Measurements from ENCODE around the gene BASP1.

DNA sequence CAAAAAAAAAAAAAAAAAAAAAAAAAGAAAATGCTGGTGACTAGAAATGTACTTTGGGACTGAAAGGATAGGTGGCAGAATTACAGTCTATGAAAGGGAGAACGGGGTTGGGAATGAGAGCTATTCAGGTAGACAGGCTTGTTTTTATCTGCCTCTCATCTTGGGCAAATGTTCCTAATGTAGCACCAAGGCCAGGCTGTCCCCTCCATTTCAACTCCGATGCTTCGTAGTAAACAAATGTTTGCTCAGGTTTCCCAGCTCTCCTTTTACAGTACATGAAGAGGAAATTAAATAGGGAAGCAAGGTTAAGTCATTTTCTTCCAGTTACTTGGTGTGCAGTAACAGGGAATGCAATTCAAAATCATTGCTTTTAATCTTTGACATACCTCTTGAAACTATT, 4.4 kb upstream of the BASP1 start:
- TF ChIP-seq POLR2A (IDR thresholded peaks at IDR 0.05): no peak
- TF ChIP-seq, protein P1, sequence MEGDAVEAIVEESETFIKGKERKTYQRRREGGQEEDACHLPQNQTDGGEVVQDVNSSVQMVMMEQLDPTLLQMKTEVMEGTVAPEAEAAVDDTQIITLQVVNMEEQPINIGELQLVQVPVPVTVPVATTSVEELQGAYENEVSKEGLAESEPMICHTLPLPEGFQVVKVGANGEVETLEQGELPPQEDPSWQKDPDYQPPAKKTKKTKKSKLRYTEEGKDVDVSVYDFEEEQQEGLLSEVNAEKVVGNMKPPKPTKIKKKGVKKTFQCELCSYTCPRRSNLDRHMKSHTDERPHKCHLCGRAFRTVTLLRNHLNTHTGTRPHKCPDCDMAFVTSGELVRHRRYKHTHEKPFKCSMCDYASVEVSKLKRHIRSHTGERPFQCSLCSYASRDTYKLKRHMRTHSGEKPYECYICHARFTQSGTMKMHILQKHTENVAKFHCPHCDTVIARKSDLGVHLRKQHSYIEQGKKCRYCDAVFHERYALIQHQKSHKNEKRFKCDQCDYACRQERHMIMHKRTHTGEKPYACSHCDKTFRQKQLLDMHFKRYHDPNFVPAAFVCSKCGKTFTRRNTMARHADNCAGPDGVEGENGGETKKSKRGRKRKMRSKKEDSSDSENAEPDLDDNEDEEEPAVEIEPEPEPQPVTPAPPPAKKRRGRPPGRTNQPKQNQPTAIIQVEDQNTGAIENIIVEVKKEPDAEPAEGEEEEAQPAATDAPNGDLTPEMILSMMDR (IDR thresholded peaks at IDR 0.05): no peak
